Smooth muscle cell (in vitro differentiated cells): ENCODE results near the gene GLRA3. TPM values are rescaled to one million over a fixed set of nuclear protein-coding genes. Genes with fewer than 3 reads are reported as not detected.

ENCODE experiments used
- DNase-seq: peaks from one replicate; lab custom pipeline; 2025; ENCODE audit not compliant: unreplicated experiment; lab: John Stamatoyannopoulos, UW
- H2AFZ ChIP-seq: fragments of 200-600 bp; sonication (generic); 2 replicates; pipeline ENCODE4 v1.6.0; 2016; ENCODE audit warnings: antibody characterized with exemption, low read depth, mild to moderate bottlenecking
- H3F3A ChIP-seq: fragments of 200-600 bp; sonication (generic); 2 replicates; pipeline ENCODE4 v1.6.0; 2017; ENCODE audit warnings: antibody characterized with exemption, low read depth
- H3K27ac ChIP-seq: fragments of 200-600 bp; sonication (generic); 2 replicates; pipeline ENCODE4 v1.5.1; 2016; ENCODE audit warnings: low read depth, mild to moderate bottlenecking
- H3K27me3 ChIP-seq: fragments of 200-600 bp; sonication (generic); 2 replicates; pipeline ENCODE4 v1.6.1; 2016; ENCODE audit warnings: low read depth, mild to moderate bottlenecking
- H3K36me3 ChIP-seq: fragments of 200-600 bp; sonication (generic); 2 replicates; pipeline ENCODE4 v1.5.1; 2016; ENCODE audit warnings: low read depth
- H3K4me1 ChIP-seq: fragments of 200-600 bp; sonication (generic); 2 replicates; pipeline ENCODE4 v1.5.1; 2016; ENCODE audit warnings: low read depth
- H3K4me2 ChIP-seq: fragments of 200-600 bp; sonication (generic); 2 replicates; pipeline ENCODE4 v1.6.0; 2016; ENCODE audit warnings: mild to moderate bottlenecking
- H3K4me3 ChIP-seq: fragments of 200-600 bp; sonication (generic); 2 replicates; pipeline ENCODE4 v1.5.1; 2016; ENCODE audit warnings: mild to moderate bottlenecking
- H3K79me2 ChIP-seq: fragments of 200-600 bp; sonication (generic); 2 replicates; pipeline ENCODE4 v1.6.0; 2016; ENCODE audit warnings: low read depth, mild to moderate bottlenecking
- H3K9ac ChIP-seq: fragments of 200-600 bp; sonication (generic); 2 replicates; pipeline ENCODE4 v1.6.0; 2016; ENCODE audit warnings: low read depth
- H3K9me3 ChIP-seq: fragments of 200-600 bp; sonication (generic); replicated peaks from 2 replicates; pipeline ENCODE4 v1.5.1; 2016; ENCODE audit warnings: low read depth
- H4K20me1 ChIP-seq: fragments of 200-600 bp; sonication (generic); 2 replicates; pipeline ENCODE4 v1.6.0; 2016; ENCODE audit warnings: low read depth
- WGBS: methylation state at CpG from one replicate; pipeline ENCODE4 v1.1.7; 2016; ENCODE audit warnings: low lambda C conversion rate; 5-methylcytosine and 5-hydroxymethylcytosine counted together
- polyA plus RNA-seq: library from polyadenylated mRNA; unstranded; fragments of >200 nt; fragmentation: Nextera tagmentation; extraction: Ambion mirVana; gene quantifications from 2 replicates; pipeline ENCODE4 v1.2.1, GENCODE V29; 2016
- total RNA-seq: library from RNA; depleted of rRNA; stranded (reverse); fragments of >200 nt; gene quantifications from 2 replicates; pipeline ENCODE4 v1.2.3, GENCODE V29; 2014
- TF ChIP-seq, protein P1 (sequence below): fragments of 200-600 bp; sonication (generic); IDR thresholded peaks from 2 replicates; pipeline ENCODE4 v1.5.1; 2017; ENCODE audit warnings: borderline replicate concordance, mild to moderate bottlenecking, antibody characterized with exemption; ENCODE audit not compliant: insufficient read depth, poor library complexity, severe bottlenecking

Gene GLRA3
- total and polyA plus RNA-seq, 2 experiments from 2014 or later: not detected

DNA sequence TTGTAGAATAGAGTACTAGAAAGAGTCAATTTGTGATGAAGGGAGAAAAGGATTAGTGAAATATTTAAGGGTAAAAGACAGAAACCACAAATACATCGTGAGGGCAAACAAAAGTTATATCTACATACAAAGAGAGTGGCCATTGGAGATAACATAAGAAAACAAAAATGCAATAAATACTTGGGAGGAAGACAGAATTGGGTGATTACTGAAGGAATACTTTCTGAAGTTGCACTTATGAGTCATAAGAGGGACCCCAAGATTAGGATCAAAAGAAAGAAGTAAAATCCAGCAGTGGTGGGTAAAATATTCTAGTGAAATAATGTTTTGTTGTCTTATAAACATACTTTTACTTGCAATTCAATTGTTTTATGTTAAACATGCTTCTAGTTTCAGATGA lies 53.7 kb downstream of the GLRA3 start:
- DNase-seq: no peak
- 21% methylated on average over 1 of the region's 1 CpG for WGBS

DNA sequence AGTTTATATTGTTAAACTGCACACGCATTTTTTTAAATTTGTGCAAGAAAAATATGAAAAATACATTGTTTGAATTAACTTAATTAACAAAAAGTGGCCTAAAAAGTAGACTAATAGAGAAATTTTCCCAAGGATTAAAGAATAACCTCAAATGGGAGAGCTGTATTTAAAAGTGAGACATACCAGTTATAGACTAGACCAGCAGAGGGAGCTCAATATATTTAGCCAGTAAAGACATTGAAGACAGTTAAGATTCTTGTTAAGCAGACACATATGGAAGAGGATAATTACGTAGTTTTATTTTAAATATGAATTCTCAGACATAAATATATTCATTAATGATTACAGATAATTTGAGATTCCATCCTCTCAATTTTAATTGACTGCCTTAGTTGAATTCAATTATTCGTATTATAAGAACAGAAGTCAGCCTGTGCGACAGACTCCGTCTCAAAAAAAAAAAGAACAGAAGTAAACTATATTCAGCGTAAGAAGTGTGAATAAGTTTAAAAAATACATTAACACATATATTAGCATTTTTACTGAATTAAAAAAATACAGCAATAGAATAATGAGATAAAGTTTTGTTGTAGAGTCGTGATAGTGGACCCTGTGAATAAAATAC lies 64.8 kb downstream of the GLRA3 start:
- Histone ChIP-seq H3K9ac (no peak overlapping the region), H3K9me3 (no peaks in the 10 kb centered on the region), H4K20me1 (no peaks in the 10 kb centered on the region), H3K4me2 (peak overlapping the region; percentile 60), H3K4me3 (no peak overlapping the region), H3K36me3 (no peaks in the 10 kb centered on the region), H3F3A (no peaks in the 10 kb centered on the region), H2AFZ (peak overlapping the region; percentile 31), H3K79me2 (no peaks in the 10 kb centered on the region), H3K4me1 (no peaks in the 10 kb centered on the region), H3K27me3 (no peaks in the 10 kb centered on the region), H3K27ac (peak overlapping the region; percentile 58)
- TF ChIP-seq, protein P1, sequence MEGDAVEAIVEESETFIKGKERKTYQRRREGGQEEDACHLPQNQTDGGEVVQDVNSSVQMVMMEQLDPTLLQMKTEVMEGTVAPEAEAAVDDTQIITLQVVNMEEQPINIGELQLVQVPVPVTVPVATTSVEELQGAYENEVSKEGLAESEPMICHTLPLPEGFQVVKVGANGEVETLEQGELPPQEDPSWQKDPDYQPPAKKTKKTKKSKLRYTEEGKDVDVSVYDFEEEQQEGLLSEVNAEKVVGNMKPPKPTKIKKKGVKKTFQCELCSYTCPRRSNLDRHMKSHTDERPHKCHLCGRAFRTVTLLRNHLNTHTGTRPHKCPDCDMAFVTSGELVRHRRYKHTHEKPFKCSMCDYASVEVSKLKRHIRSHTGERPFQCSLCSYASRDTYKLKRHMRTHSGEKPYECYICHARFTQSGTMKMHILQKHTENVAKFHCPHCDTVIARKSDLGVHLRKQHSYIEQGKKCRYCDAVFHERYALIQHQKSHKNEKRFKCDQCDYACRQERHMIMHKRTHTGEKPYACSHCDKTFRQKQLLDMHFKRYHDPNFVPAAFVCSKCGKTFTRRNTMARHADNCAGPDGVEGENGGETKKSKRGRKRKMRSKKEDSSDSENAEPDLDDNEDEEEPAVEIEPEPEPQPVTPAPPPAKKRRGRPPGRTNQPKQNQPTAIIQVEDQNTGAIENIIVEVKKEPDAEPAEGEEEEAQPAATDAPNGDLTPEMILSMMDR: peak; percentile 69
- DNase-seq: no peak
- 69% methylated on average over 7 of the region's 7 CpGs for WGBS

More for the DNA sequence above, 53.7 kb downstream of the GLRA3 start:
- no peaks in the 10 kb centered on the region for H3K9me3 ChIP-seq
- H3K4me2 ChIP-seq: no peak overlapping the region
- H3F3A ChIP-seq: no peaks in the 10 kb centered on the region
- H3K27ac ChIP-seq: no peak overlapping the region
- TF ChIP-seq, protein P1: no peak
- no peaks in the 10 kb centered on the region for H3K27me3 ChIP-seq
- no peaks in the 10 kb centered on the region for H3K79me2 ChIP-seq
- no peaks in the 10 kb centered on the region for H3K36me3 ChIP-seq
- H3K4me3 ChIP-seq: no peak overlapping the region
- H3K9ac ChIP-seq: no peak overlapping the region
- H3K4me1 ChIP-seq: no peaks in the 10 kb centered on the region
- H2AFZ ChIP-seq: no peak overlapping the region
- H4K20me1 ChIP-seq: no peaks in the 10 kb centered on the region

DNA sequence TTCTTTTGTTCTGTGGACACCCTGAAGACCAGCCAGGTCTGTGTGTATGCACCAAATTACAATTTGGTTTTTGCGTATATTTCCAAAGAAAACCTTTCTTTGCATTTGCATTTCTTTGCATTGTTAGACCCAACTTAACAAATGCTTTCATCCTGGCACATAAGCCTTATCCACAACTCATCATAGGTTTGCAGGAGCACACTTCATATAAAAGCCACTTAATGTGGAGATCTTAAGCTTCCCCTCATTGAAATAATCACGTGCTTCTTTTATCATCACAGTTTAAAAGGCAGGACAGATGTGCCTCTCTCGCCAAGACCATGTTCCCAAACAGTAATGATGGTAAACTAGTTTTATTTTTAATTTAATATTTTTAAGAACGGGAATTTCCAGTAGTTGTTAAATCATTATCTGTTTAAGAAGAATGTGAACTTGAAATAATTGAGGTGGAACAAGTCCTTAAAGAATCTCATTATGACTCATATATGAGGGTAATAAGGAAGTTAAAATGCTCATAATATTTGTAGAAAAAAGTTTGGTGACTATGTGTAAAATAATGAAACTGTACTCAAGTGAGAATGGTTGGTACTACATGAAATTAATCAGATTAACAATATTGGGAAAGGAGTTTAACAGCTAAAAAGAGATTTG lies 65.5 kb downstream of the GLRA3 start:
- no peak overlapping the region for H3K4me3 ChIP-seq
- no peaks in the 10 kb centered on the region for H3F3A ChIP-seq
- no peaks in the 10 kb centered on the region for H3K79me2 ChIP-seq
- 53% methylated on average over 4 of the region's 4 CpGs for WGBS
- no peaks in the 10 kb centered on the region for H3K27me3 ChIP-seq
- peak overlapping the region; percentile 31 for H2AFZ ChIP-seq
- DNase-seq: no peak
- no peak overlapping the region for H3K9ac ChIP-seq
- TF ChIP-seq, protein P1: no peak
- no peaks in the 10 kb centered on the region for H3K9me3 ChIP-seq
- H3K27ac ChIP-seq: peak overlapping the region; percentile 58
- no peaks in the 10 kb centered on the region for H3K36me3 ChIP-seq
- peak overlapping the region; percentile 60 for H3K4me2 ChIP-seq
- no peaks in the 10 kb centered on the region for H4K20me1 ChIP-seq
- no peaks in the 10 kb centered on the region for H3K4me1 ChIP-seq
